Endodermal cell (in vitro differentiated cells): ENCODE data around the gene AGT. TPM values are rescaled to one million over a fixed set of nuclear protein-coding genes. Genes with fewer than 3 reads are reported as not detected.

Source experiments
- DNase-seq: peaks from one replicate; pipeline ENCODE4 v3.0.0-alpha.2; 2017
- H3K27ac ChIP-seq: 2 replicates; pipeline ENCODE4 v1.5.1; 2013; ENCODE audit warnings: mild to moderate bottlenecking, low read depth, low read length, moderate library complexity
- H3K27me3 ChIP-seq: 2 replicates; pipeline ENCODE4 v1.6.1; 2013; ENCODE audit warnings: mild to moderate bottlenecking, low read length, moderate library complexity; ENCODE audit not compliant: insufficient read depth, control insufficient read depth, poor library complexity, severe bottlenecking
- H3K36me3 ChIP-seq: 2 replicates; pipeline ENCODE4 v1.7.0; 2013; ENCODE audit warnings: mild to moderate bottlenecking, low read length, moderate library complexity; ENCODE audit not compliant: control insufficient read depth, insufficient read depth
- H3K4me1 ChIP-seq: one replicate; pipeline ENCODE4 v1.7.0; 2013; ENCODE audit warnings: low read length; ENCODE audit not compliant: control insufficient read depth, insufficient read depth
- H3K4me3 ChIP-seq: 2 replicates; pipeline ENCODE4 v1.5.1; 2013; ENCODE audit warnings: mild to moderate bottlenecking, low read length, moderate library complexity
- H3K9ac ChIP-seq: 2 replicates; pipeline ENCODE4 v1.6.1; 2013; ENCODE audit warnings: mild to moderate bottlenecking, low read length, moderate library complexity; ENCODE audit not compliant: poor library complexity, severe bottlenecking; ENCODE audit errors: extremely low read depth
- H3K9me3 ChIP-seq: 2 replicates; pipeline ENCODE4 v1.6.1; 2013; ENCODE audit warnings: mild to moderate bottlenecking, low read length, moderate library complexity; ENCODE audit not compliant: control insufficient read depth
- H3K27ac Mint-ChIP-seq: 2 replicates; pipeline ENCODE4 v1.8.0; 2020; ENCODE audit warnings: mixed read lengths
- H3K27me3 Mint-ChIP-seq: 2 replicates; pipeline ENCODE4 v1.8.0; 2021; ENCODE audit warnings: mild to moderate bottlenecking, mixed read lengths; ENCODE audit not compliant: insufficient read depth
- H3K36me3 Mint-ChIP-seq: 2 replicates; pipeline ENCODE4 v1.8.0; 2020; ENCODE audit warnings: low read depth, mixed read lengths
- H3K4me1 Mint-ChIP-seq: 2 replicates; pipeline ENCODE4 v1.8.0; 2020; ENCODE audit warnings: mixed read lengths
- H3K4me3 Mint-ChIP-seq: 2 replicates; pipeline ENCODE4 v1.8.0; 2020; ENCODE audit warnings: mild to moderate bottlenecking, moderate library complexity, mixed read lengths
- H3K9me3 Mint-ChIP-seq: 2 replicates; pipeline ENCODE4 v1.8.0; 2020; ENCODE audit warnings: mild to moderate bottlenecking, mixed read lengths
- WGBS, 2 experiments: methylation state at CpG; one replicate each; pipeline versions ENCODE4 v1.1.5 to v1.1.7; 2013; ENCODE audit warnings: missing lambda C conversion rate in 2 of 2, mixed read lengths in 1 of 2; ENCODE audit not compliant: insufficient coverage in 1 of 2, insufficient read length in 1 of 2; 5-methylcytosine and 5-hydroxymethylcytosine counted together
- total RNA-seq, 2 donors: library from RNA; stranded (reverse); fragmentation: NEBNext Ultra II Directional in 1 of 2; extraction: Animal tissue kit (Norgen Biotek cat#: 25700) in 1 of 2; gene quantifications; 2 replicates in 1 of 2; 3 replicates in 1 of 2; pipeline ENCODE4 v1.2.1, GENCODE V29; 2021
- TF ChIP-seq, protein P1 (sequence below): fragments of 200-600 bp; sonication (generic); conservative IDR thresholded peaks from 2 replicates; pipeline ENCODE4 v1.5.0; 2021; ENCODE audit warnings: antibody characterized with exemption, mild to moderate bottlenecking

The AGT gene
- total RNA-seq, 2 donors from 2014 or later: not detected

DNA sequence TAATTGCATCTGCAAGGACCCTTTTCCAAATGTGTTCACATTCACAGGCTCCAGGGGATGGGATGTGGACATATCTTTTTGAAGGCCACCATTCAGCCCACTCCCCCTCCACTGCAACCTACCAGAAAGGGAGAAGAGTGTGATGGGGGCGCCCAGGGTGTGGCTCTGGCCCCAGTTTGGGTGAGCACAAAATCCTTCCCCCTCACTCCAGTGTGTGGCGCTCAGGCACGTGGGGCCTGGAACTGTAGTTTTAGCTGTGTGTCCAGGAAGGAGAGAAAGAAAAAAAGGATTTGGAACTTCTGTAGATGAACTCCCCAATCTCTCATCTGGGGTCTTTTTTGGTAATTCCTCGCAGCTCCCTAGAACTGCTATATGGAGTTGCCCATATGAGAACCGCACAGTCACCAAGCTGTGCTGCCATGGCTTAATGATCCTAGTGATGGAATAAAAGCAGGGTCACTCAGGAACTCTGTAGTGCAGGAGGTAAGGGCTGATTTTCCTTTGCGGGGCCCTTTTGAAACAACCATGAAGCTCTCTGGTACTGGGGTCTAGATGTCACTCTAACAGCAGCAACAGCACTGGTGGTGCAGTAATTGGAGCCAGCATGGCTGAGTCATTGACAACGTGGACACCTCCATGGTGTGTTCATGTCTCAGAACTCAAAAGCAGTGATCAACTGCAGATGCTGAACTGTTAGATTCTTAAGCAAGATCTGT is 17.0 kb downstream of the AGT start:
- H3K27me3 Mint-ChIP-seq: no peaks in the 10 kb centered on the region
- WGBS, 2 experiments: 90 to 92% methylated on average over 5 of the region's 7 CpGs
- peaks cover 12% of the 10 kb centered on the region for H3K36me3 Mint-ChIP-seq
- Histone ChIP-seq H3K36me3 (peaks cover 12% of the 10 kb centered on the region), H3K4me1 (no peaks in the 10 kb centered on the region), H3K4me3 (no peak overlapping the region), H3K9me3 (no peaks in the 10 kb centered on the region), H3K9ac (no peak overlapping the region), H3K27ac (no peak overlapping the region), H3K27me3 (no peaks in the 10 kb centered on the region)
- no peaks in the 10 kb centered on the region for H3K9me3 Mint-ChIP-seq
- no peak for DNase-seq
- H3K27ac Mint-ChIP-seq: no peak overlapping the region
- TF ChIP-seq, protein P1, sequence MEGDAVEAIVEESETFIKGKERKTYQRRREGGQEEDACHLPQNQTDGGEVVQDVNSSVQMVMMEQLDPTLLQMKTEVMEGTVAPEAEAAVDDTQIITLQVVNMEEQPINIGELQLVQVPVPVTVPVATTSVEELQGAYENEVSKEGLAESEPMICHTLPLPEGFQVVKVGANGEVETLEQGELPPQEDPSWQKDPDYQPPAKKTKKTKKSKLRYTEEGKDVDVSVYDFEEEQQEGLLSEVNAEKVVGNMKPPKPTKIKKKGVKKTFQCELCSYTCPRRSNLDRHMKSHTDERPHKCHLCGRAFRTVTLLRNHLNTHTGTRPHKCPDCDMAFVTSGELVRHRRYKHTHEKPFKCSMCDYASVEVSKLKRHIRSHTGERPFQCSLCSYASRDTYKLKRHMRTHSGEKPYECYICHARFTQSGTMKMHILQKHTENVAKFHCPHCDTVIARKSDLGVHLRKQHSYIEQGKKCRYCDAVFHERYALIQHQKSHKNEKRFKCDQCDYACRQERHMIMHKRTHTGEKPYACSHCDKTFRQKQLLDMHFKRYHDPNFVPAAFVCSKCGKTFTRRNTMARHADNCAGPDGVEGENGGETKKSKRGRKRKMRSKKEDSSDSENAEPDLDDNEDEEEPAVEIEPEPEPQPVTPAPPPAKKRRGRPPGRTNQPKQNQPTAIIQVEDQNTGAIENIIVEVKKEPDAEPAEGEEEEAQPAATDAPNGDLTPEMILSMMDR: no peak
- no peak overlapping the region for H3K4me3 Mint-ChIP-seq
- peaks cover 2% of the 10 kb centered on the region for H3K4me1 Mint-ChIP-seq

DNA sequence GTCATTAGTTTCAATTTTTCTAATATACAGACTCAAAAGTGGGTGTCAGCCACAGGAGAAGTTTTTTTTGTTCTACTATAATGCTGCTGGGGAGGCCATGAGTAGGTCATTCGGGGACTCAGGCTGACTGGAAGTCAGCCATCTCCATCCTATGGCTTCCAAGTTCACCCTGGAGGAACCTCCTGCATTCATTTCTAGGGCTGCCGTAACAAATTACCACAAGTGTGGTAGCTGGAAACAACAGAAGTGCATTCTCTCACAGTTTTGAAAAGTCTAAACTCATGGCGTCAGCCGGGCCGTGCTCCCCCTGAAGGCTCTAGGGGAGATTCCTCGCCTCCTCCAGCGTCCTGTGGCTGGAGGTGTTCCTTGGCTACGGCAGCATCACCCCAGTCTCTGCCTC is 17.7 kb downstream of the AGT start:
- DNase-seq: no peak
- H3K27me3 ChIP-seq: no peaks in the 10 kb centered on the region
- TF ChIP-seq, protein P1: no peak
- H3K9me3 ChIP-seq: no peaks in the 10 kb centered on the region
- Mint-ChIP-seq H3K27ac (no peak overlapping the region), H3K27me3 (no peaks in the 10 kb centered on the region), H3K4me1 (peaks cover 2% of the 10 kb centered on the region), H3K9me3 (no peaks in the 10 kb centered on the region), H3K36me3 (peaks cover 19% of the 10 kb centered on the region), H3K4me3 (no peak overlapping the region)
- 94 to 100% methylated on average over 8 of the region's 8 CpGs for WGBS, 2 experiments
- no peaks in the 10 kb centered on the region for H3K4me1 ChIP-seq
- H3K36me3 ChIP-seq: peaks cover 14% of the 10 kb centered on the region
- no peak overlapping the region for H3K4me3 ChIP-seq
- no peak overlapping the region for H3K9ac ChIP-seq
- no peak overlapping the region for H3K27ac ChIP-seq

DNA sequence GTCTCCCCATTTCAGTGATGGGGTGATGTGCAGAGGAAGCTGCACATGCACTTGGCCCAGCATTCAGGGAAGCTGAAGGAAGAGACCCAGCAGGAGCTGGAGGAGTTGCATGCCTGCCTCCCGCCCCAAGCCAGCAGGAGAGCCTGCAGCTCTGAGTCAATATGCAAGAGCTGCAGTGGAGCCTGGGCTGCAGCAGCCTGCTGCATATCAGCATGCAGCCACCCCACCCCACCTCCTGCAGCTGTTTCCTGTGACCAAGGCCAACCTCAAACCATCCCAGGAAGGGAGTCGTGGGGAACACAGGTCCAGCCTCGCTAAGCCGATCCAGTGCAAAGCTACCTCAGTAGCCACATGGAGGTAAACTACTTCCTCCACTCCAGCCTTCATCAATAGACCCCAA is 18.9 kb downstream of the AGT start:
- Histone ChIP-seq H3K4me1 (no peaks in the 10 kb centered on the region), H3K9ac (no peak overlapping the region), H3K27ac (no peak overlapping the region), H3K36me3 (peaks cover 27% of the 10 kb centered on the region), H3K9me3 (no peaks in the 10 kb centered on the region), H3K27me3 (no peaks in the 10 kb centered on the region), H3K4me3 (no peak overlapping the region)
- no peaks in the 10 kb centered on the region for H3K27me3 Mint-ChIP-seq
- H3K9me3 Mint-ChIP-seq: no peaks in the 10 kb centered on the region
- no peak overlapping the region for H3K4me3 Mint-ChIP-seq
- peaks cover 2% of the 10 kb centered on the region for H3K4me1 Mint-ChIP-seq
- peak overlapping the region; percentile 5 for H3K27ac Mint-ChIP-seq
- TF ChIP-seq, protein P1: no peak
- H3K36me3 Mint-ChIP-seq: peaks cover 24% of the 10 kb centered on the region
- no peak for DNase-seq
- WGBS, 2 experiments: 68 to 84% methylated on average over 4 of the region's 4 CpGs
